Measurements from ENCODE around the gene SLC9A2. TPM values are rescaled to one million over a fixed set of nuclear protein-coding genes. Genes with fewer than 3 reads are reported as not detected.

The SLC9A2 gene
- total RNA-seq, 1 experiment from 2014 or later: 13.4 TPM

GRCh38 chr2:102726128-102727087 lies 107.1 kb downstream of the SLC9A2 start:
- intact Hi-C loops (cut with micrococcal nuclease; ENCODE audit: unreplicated experiment): no loop called here
- peaks cover under 1% of the 10 kb centered on the region for H3K36me3 ChIP-seq (ENCODE audit: low read depth)

DNA sequence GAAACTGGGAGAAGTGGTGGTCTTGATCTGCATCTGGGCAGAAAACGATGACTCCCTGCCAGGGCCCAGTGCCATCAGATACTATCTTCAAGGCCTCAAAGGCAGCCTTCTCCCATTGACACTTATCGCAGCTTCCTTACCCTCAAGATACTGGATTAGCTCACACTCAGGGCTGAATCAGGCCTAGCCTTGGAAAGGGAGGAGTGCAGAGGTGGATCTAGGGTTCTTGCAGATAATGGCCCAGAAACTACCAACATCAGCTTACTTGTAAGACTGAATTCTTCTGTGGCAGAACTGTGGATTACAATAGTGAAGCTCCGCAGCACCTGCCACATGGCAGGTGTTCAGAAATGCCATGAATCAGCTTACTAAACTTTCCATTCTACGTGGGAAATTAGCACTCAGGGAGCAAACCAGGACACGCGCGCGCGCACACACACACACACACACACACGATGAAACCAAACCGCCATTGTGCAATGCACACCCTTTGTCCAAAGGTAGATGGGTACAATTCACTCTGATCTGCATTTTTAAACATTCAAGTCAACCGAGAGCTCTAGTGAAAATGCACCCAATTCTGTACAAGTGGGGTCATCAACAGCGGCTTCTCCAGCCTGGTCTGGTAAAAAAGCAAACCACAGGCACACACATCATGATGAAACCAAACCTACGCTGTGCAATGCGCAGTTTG lies 116.2 kb downstream of the SLC9A2 start:
- no TSS peak for BruUV-seq (replicated peaks)
- intact Hi-C loops (cut with micrococcal nuclease; ENCODE audit: unreplicated experiment): loop anchor here (2.0 kb wide), 1 partner anchor 13 kb away; no protein-coding TSS in a partner anchor
- Histone ChIP-seq H3K4me3 (peak overlapping the region; percentile 74), H2AFZ (peak overlapping the region; percentile 96), H3K4me2 (peak overlapping the region; percentile 91), H3K79me2 (ENCODE audit: low read depth) (peaks cover 48% of the 10 kb centered on the region), H3K36me3 (ENCODE audit: low read depth) (peaks cover 8% of the 10 kb centered on the region; the same call in 1 of the 2 replicates), H3K9me2 (ENCODE audit: insufficient read depth) (no peaks in the 10 kb centered on the region), H3K9me3 (ENCODE audit: insufficient read depth, low read depth) (no peaks in the 10 kb centered on the region), H3K4me1 (replicated peaks; ENCODE audit: insufficient read depth) (peaks cover 24% of the 10 kb centered on the region), H3K27ac (peak overlapping the region; percentile 34), H3K27me3 (ENCODE audit: insufficient read depth, low read depth) (no peaks in the 10 kb centered on the region), H4K20me1 (ENCODE audit: insufficient read depth) (peaks cover 7% of the 10 kb centered on the region; the same call in 1 of the 2 replicates), H3F3A (ENCODE audit: insufficient read depth, low read depth) (no peaks in the 10 kb centered on the region)
- CTCF ChIA-PET: no interaction called here
- POLR2A ChIA-PET (ENCODE audit: unreplicated experiment): interaction anchor here (0.7 to 1.0 kb wide), 2 partner anchors 18 to 221 kb away, joined by 3 to 8 read pairs; no protein-coding TSS in a partner anchor
- no peak for TF ChIP-seq EZH2 (IDR thresholded peaks at IDR 0.05; ENCODE audit: low read depth)
- no peak for TF ChIP-seq CTCF (conservative IDR thresholded peaks at IDR 0.05)
- DNase-seq: peak in 1 of 2 experiments; percentile 8

More at GRCh38 chr2:102726128-102727087, 107.1 kb downstream of the SLC9A2 start:
- H3K4me1 ChIP-seq (replicated peaks; ENCODE audit: insufficient read depth): no peaks in the 10 kb centered on the region
- no peaks in the 10 kb centered on the region for H3F3A ChIP-seq (ENCODE audit: insufficient read depth, low read depth)
- BruUV-seq (replicated peaks): no TSS peak
- no peak for TF ChIP-seq CTCF (conservative IDR thresholded peaks at IDR 0.05)
- TF ChIP-seq EZH2 (IDR thresholded peaks at IDR 0.05; ENCODE audit: low read depth): no peak
- no peak overlapping the region for H3K4me2 ChIP-seq
- CTCF ChIA-PET: no interaction called here
- POLR2A ChIA-PET (ENCODE audit: unreplicated experiment): interaction anchor here (0.7 kb wide), 1 partner anchor 83 kb away, joined by 3 read pairs; no protein-coding TSS in a partner anchor
- H3K4me3 ChIP-seq: no peak overlapping the region
- H3K9me3 ChIP-seq (ENCODE audit: insufficient read depth, low read depth): no peaks in the 10 kb centered on the region
- H3K79me2 ChIP-seq (ENCODE audit: low read depth): no peaks in the 10 kb centered on the region
- H3K9me2 ChIP-seq (ENCODE audit: insufficient read depth): no peaks in the 10 kb centered on the region
- H2AFZ ChIP-seq: no peak overlapping the region
- DNase-seq: no peak
- H3K27ac ChIP-seq: no peak overlapping the region
- 0 out of 2 replicates have a peak, but pooled peaks cover 3% of the 10 kb centered on the region for H4K20me1 ChIP-seq (ENCODE audit: insufficient read depth)
- H3K27me3 ChIP-seq (ENCODE audit: insufficient read depth, low read depth): no peaks in the 10 kb centered on the region

- peak overlapping the region; percentile 34 for H3K27ac ChIP-seq
- intact Hi-C loops (cut with micrococcal nuclease; ENCODE audit: unreplicated experiment): loop anchor here (2.0 kb wide), 1 partner anchor 13 kb away; no protein-coding TSS in a partner anchor
- H3K4me3 ChIP-seq: peak overlapping the region; percentile 74
- peaks cover 8% of the 10 kb centered on the region; the same call in 1 of the 2 replicates for H3K36me3 ChIP-seq (ENCODE audit: low read depth)
- H3K9me3 ChIP-seq (ENCODE audit: insufficient read depth, low read depth): no peaks in the 10 kb centered on the region
- peaks cover 48% of the 10 kb centered on the region for H3K79me2 ChIP-seq (ENCODE audit: low read depth)
- H3K9me2 ChIP-seq (ENCODE audit: insufficient read depth): no peaks in the 10 kb centered on the region
- no peaks in the 10 kb centered on the region for H3K27me3 ChIP-seq (ENCODE audit: insufficient read depth, low read depth)
- TF ChIP-seq EZH2 (IDR thresholded peaks at IDR 0.05; ENCODE audit: low read depth): no peak
- TF ChIP-seq CTCF (conservative IDR thresholded peaks at IDR 0.05): no peak
- ChIA-PET CTCF (interaction anchor here (0.6 to 1.8 kb wide), 2 partner anchors 18 to 481 kb away, joined by 3 to 7 read pairs; no protein-coding TSS in a partner anchor), POLR2A (ENCODE audit: unreplicated experiment) (interaction anchor here (1.0 kb wide), 1 partner anchor 18 kb away, joined by 3 read pairs; no protein-coding TSS in a partner anchor)
- peaks cover 7% of the 10 kb centered on the region; the same call in 1 of the 2 replicates for H4K20me1 ChIP-seq (ENCODE audit: insufficient read depth)
- H3K4me1 ChIP-seq (replicated peaks; ENCODE audit: insufficient read depth): peaks cover 24% of the 10 kb centered on the region
- peak overlapping the region; percentile 91 for H3K4me2 ChIP-seq
- no TSS peak for BruUV-seq (replicated peaks)
- no peak for DNase-seq
- no peaks in the 10 kb centered on the region for H3F3A ChIP-seq (ENCODE audit: insufficient read depth, low read depth)
- H2AFZ ChIP-seq: peak overlapping the region; percentile 96
Observed at GRCh38 chr2:102736110-102736409, 116.7 kb downstream of the SLC9A2 start.

Measured in PC-9 (cell line).